GM15510 (cell line): ENCODE measurements around the gene FAM53A.

Experiments
- POLR2A ChIP-seq: IDR thresholded peaks from 3 replicates; pipeline ENCODE4 v1.6.1; 2011; ENCODE audit warnings: borderline replicate concordance; ENCODE audit not compliant: insufficient read length; ENCODE audit errors: extremely low read depth

Gene FAM53A

DNA sequence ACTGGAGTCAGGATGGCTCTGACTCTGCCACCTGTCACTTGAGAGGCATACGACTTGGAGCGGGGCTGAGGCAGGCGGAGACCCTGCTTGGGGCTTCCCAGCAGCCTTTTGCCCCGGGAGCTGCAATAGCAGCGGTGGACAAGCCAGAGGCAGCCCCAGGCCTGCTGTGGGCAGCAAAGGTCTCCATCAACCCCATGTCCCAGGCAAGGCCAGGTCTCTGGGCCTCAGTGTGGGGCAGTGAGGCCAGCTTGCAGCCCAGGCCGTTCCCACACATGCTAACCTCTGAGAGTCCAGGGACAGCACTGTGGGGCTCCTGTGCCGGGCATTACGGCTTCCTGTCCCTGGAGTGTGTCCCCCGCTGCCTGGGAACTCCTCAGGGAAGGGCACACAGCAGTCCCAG, 53.0 kb downstream of the FAM53A start:
- no peak for TF ChIP-seq POLR2A

- TF ChIP-seq POLR2A: no peak
Observed at GRCh38 chr4:1630266-1630665, 53.8 kb downstream of the FAM53A start.

DNA sequence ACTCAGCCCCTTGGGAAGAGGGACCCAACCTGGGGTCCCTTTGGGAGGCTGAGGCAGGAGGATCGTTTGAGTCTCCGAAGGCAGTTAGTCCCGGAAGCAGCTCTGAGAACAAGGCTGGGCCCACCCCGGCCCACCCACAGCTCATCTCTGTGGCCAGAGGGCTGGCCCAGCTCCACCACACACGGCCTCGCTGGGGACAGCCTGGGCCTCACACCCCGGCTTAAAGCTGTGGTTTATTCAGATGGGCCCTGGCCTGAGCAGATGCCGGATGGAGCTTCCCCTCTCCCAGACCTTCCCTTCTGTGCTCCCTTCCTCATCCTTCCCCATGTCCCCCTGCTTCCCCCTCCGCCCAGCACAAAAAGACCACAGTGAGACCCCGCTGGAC, 54.4 kb downstream of the FAM53A start:
- TF ChIP-seq POLR2A: no peak

GRCh38 chr4:1628892-1629698, 55.0 kb downstream of the FAM53A start:
- TF ChIP-seq POLR2A: no peak

DNA sequence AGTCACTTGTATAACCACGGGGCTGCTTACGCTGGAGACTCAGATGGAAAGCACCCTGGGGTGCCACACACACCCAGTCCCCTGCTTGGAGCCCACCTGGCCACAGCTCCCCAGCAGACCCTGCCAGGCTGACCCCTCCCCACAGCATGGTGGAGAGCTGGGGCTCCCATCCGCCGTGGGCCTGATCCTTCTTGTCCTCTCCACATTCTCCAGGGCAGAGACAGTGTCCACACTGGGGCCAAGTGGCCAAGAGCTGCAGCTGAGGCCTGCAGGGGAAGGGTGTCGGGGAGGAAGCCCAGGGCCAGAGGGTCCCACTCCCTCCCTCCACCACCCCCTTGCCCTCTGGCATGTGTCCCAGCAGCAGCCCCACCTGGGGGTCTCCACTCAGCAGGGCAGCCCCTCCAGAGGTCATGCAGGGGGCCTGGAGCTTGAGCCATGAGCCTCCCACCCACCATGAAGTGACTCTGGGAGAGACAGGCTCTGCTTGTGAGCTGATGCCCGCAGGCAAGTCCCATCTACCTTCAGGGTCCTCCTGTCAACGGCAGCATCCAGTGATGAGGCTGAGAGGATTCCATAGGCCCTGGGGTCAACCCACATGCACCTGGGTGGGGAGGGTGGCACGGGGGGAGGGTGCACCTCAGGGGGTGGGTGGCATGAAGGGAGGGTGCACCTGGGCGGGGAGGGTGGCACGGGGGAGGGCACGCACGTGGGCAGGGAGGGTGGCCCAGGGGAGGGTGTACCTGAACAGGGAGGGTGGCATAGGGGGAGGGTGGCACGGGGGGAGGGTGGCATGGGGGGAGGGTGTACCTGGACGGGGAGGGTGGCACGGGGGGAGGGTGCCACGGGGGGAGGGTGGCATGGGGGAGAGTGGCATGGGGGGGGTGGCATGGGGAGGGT, 56.4 kb downstream of the FAM53A start:
- no peak for TF ChIP-seq POLR2A

- TF ChIP-seq POLR2A: no peak
Observed at GRCh38 chr4:1626941-1627340, 57.2 kb downstream of the FAM53A start.

DNA sequence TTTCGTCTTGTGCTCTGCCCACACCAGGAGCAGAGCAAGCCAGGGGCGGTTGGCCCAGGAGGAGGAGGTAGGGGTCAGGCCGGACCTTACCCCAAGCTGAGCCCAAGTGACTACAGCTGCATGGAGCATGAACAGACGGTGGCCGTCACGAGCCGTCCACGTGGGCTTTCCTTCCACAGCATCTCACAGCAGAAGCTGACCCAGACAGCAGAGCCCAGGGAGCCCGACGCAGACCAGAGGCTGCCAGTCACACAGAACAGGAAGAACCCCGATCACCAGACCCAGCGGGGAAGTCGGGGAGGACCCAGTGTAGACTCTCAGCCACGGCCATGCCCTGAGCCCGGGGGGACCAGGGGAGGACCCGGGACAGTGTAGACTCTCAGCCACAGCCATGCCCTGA, 58.0 kb downstream of the FAM53A start:
- TF ChIP-seq POLR2A: no peak

- TF ChIP-seq POLR2A: no peak
Observed at GRCh38 chr4:1625600-1626138, 58.4 kb downstream of the FAM53A start.

- no peak for TF ChIP-seq POLR2A
Observed at GRCh38 chr4:1624519-1624910, 59.6 kb downstream of the FAM53A start.

DNA sequence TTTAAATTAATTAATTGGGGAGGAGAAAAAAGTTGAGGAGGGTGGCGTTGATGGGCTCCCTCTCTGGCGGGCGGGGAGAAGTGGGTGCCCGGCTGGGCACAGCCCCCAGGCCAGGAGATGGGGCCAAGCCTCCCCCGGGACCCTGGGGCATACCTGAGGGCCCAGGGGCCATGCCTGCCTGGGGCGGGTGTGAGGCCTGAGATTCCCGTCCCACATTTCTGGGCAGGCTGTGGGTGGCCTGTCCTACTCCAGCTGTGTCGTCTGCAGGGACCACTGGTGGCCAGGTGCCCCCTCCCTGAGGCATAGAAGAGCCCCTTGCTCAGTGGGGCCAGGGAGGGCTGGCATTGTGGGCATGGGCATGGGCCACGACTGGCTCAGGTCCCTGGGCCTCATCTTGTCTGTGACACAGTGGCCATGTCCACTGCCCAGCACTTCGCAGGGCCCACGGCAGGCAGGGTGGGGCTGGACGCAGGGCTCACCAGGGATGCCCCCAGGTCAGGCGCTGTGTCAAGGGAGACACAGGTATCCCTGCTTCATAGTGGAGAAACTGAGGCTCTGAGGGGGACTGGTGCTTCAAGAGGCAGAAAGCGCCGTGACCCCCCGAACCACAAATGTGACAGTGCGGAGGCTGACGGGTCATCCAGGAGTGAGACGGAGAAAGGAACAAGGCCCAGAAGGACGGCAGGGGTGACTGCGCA, 60.1 kb downstream of the FAM53A start:
- TF ChIP-seq POLR2A: no peak

DNA sequence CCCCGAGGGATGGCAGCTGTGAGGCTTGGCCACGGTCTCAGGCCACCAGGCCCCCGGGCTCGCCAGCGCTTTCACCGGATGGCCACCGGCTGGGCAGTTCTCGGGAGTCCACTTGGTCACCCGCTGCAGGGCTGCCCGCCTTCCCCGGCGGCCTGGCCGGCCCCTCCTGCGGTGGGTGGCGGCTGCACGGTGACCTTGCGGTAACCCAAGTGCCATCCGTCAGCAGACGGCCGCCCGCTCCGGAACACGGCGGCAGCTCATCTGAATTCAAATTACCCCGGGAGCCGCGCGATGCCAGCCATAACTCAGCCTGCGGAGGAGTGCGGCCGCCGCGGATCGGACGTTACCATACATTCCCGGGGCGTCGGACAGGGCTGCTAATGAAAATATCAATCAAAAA, 60.7 kb downstream of the FAM53A start:
- no peak for TF ChIP-seq POLR2A

- TF ChIP-seq POLR2A: no peak
Observed at GRCh38 chr4:1622956-1623355, 61.2 kb downstream of the FAM53A start.

DNA sequence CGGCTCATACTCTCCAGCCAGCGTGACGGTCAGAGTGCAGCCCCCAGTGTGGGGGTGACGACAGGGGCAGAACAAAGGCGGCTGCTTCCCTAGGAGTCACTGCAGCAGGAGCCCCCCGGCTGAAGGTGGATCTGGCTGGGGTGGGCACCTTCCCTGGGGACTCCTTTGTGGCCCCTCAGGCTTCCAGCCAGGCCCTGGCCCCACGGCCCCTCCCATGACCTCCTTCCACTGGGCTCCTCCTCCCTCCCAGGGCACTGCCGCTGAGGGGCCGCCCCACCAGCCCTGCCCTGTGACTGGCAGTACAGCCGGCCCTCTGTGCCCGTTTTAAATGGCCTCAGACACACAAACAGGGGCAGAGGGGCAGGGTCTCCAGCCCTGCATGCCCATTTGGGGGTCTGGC, 61.9 kb downstream of the FAM53A start:
- TF ChIP-seq POLR2A: no peak

- TF ChIP-seq POLR2A: no peak
Observed at GRCh38 chr4:1621526-1621925, 62.6 kb downstream of the FAM53A start.

- no peak for TF ChIP-seq POLR2A
Observed at GRCh38 chr4:1619151-1619672, 64.9 kb downstream of the FAM53A start.
